Activated CD4-positive, alpha-beta T cell treated with anti-CD3 and anti-CD28 coated beads, Interleukin-2, amount 50 U/mL, for 4 hours (primary cell): ENCODE data around the gene ZNF683.

Source experiments
- DNase-seq, 2 experiments: peaks; one replicate each; pipeline ENCODE4 v3.0.0-alpha.2; 2020

ZNF683 gene

GRCh38 chr1:26357121-26357602 lies 15.4 kb downstream of the ZNF683 start:
- DNase-seq, result no peak

- no peak for DNase-seq
These were observed 16.4 kb downstream of the ZNF683 start for GRCh38 chr1:26356106-26356505.

- no peak for DNase-seq
These were observed 17.6 kb downstream of the ZNF683 start for GRCh38 chr1:26354972-26355371.

- no peak for DNase-seq
These were observed 18.4 kb downstream of the ZNF683 start, which contains the start of gene CRYBG2 for GRCh38 chr1:26353976-26354820. TSS of gene CRYBG2 (minus strand) at chr1:26354130. CDS start at chr1:26346657, 7,473 bp downstream.

GRCh38 chr1:26353210-26353859 lies 19.2 kb downstream of the ZNF683 start:
- DNase-seq, result no peak

DNA sequence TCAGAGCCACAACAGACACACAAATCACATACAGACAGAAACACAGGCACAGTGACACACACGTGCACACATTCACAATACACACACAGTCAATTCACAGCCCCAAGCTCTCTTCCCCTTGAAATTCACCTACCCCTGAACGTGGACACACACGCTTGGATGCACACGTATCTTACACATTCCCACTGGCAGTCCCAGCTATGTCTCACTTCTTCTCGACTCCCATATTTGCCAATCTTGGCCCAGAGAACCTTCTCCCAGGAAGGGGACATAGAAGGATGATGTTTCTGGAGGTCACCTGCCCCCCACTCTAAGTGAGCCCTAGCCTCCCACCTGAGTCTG lies 20.2 kb downstream of the ZNF683 start:
- DNase-seq, result no peak

DNA sequence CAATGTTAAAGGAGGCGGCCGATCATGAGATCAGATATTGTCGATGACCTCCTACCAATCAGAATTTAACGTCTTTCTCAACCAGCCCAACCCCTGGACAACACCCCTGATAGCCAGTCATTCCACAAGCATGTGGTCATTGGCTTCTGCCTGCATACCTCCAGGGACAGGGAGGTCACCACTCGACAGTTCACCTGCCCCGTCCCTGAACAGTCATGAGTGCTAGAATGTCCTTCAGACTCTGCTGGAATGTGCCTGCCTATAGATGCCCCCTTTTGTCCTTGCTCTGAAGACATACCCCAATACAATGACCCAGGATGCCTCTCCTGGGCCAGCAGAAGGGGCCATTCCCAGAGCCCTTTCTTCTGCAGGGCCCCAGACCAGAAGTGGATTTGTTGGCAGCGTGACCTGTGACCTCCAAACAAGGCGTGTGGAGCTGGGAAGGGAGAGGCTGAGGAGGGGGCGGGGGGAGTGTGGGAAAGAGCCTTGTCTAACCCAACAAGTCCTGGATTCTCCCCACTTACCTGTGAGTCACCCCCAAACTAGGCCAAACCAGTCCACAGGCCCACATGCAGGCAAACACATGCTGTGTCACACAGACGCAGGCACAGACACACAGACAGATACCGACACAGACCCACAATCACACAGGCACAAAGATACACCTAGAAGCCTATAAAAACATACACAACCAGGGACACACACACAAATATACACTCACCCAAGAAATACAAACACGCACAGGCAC lies 20.8 kb downstream of the ZNF683 start:
- DNase-seq, result no peak

GRCh38 chr1:26350701-26351589 lies 21.6 kb downstream of the ZNF683 start:
- no peak for DNase-seq

GRCh38 chr1:26350343-26350700 lies 22.2 kb downstream of the ZNF683 start:
- no peak for DNase-seq

DNA sequence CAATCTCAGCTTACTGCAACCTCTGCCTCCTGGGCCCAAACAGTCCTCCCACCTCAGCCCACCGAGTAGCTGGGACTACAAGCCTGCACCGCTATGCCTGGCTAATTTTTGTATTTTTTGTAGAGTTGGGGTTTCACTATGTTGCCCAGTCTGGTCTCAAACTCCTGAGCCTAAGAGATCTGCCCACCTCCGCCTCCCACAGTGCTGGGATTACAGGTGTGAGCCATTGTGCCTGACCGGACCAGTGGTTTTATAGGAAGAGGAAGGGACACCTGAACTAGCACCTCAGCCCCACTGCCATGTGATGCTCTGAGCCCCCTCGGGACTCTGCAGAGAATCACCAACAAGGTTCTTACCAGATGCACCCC lies 22.7 kb downstream of the ZNF683 start:
- no peak for DNase-seq

GRCh38 chr1:26349188-26349876 lies 23.2 kb downstream of the ZNF683 start:
- no peak for DNase-seq

DNA sequence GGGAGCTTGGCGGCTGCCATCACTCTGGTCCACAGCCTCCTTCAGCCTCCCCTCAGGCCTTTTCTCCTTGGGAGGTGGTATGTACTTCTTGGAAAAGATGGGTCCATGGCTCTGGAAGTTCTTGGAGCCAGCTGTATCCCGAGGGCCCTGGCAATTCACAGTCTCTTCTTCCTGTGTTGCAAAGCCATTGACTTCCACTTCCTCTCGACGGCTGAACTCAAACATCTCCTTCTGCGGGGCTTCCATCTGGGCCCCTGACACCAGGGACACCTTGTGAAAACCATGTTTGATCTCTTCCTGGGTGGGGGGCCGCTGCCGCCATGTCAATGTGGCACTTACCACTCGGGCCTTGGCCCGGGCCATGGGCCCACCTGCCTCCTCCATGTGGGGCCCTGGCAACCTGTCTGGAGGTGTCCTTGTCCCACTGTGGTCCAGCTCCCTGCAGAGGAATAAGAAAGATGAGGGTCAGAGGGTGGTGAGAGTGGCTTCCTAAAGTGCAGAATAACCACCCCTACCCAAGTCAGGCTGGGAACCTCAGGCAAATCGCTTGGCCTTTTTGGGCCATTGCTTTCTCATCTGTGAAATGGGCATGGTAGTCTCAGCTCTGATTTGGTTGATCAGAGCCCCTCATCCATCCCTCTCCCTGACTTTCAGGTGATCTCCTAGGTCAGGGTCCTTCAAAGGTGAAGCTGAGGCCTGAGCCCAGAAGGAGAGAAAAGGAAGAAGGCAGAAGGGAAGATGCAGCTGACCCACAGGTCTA lies 26.1 kb downstream of the ZNF683 start:
- DNase-seq, result no peak

DNA sequence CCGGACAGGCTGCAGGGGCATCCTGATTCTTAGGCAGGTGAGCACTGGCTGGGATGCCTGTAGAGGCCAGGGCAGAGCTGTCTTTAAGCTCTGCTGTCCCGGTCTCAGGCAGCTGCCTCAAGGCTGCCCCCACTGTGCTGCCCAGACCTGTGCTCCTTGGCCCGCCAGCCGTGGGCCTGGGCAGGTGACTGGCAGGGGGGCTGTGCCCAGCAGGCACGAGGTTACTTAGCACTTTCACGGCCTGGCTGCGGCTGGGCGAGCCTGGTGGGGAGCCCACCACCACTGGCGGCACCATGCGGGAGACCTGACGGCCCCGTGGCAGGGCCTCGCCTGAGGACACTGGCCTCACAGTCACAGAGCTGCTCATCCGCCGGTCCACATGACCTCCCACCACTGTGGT lies 26.8 kb downstream of the ZNF683 start:
- DNase-seq, result no peak

DNA sequence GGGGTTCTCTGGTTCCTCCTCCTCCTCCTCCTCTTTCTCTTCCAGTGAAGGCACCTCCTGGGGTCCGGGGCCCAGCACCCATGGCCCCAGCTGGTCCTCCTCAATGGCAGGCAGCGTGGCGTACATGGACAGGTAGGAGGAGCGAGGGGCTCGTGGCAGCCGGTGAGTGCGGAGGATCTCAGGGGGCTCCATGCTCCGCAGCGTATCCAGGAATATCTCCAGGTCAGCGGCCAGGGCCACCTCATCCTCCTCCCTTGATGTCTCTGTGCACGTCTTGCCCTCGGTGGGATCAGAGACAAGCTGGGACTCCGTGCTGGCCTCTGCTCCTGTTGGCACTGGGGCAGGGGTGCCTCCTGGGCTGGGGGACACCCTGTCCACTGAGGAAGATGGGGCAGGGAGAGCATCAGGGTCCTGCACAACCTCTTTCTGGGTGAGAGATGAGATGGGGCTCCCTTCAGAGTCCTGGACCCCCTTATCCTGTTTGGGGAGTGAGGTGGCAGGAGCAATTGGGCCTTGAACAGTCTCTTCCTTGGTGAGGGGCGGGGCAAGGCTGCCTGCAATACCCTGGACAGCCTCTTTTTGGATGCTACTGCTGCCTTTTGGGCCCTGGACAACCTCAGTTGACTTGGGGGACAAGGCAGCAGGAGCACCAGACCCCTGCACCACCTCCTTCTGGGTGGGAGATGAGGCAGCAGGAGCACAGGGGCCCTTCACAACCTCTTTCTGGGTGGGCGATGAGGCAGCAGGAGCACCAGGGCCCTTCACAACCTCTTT lies 28.2 kb downstream of the ZNF683 start:
- no peak for DNase-seq

- DNase-seq, result no peak
These were observed 32.5 kb downstream of the ZNF683 start for GRCh38 chr1:26340047-26340481.

DNA sequence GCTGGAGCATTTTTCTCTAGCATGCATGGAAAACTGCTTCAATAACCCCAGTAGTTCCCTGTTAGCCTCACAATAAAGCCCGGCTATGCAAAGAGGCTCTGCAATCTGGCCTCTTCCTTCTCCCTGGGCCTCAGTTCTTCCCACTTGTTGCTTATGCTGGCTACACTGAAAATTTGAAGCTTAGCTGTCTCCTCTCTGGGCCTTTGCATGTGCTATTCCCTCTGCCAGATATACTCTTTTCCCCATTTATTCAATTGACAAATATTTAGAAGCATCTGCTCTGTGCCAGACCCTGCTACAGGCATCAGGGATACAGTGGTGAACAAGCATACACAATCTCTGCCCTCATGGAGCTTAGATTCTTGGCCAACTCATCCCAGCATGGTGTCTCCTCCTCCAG lies 33.9 kb downstream of the ZNF683 start:
- no peak for DNase-seq

DNA sequence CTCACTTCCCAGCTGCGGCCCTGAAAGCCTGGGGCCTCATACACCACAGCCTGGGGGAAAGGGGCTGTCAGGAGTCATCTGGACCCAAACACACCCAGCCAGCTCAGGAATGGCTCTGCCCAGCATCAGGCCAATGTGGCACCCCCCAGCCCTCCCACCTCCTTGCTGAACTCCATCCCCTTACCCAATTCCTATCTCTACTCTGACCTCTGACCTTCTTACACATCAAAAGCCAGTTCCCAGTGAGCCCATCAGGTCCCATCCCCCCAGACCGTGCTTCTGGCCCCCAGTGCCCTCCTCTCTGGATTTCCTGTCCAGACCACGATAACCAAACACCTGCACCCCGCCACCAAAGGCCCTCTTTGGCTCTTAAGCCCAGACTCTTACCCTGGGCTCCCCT lies 34.9 kb downstream of the ZNF683 start:
- DNase-seq, result no peak

GRCh38 chr1:26337206-26337535 lies 35.4 kb downstream of the ZNF683 start:
- no peak for DNase-seq

DNA sequence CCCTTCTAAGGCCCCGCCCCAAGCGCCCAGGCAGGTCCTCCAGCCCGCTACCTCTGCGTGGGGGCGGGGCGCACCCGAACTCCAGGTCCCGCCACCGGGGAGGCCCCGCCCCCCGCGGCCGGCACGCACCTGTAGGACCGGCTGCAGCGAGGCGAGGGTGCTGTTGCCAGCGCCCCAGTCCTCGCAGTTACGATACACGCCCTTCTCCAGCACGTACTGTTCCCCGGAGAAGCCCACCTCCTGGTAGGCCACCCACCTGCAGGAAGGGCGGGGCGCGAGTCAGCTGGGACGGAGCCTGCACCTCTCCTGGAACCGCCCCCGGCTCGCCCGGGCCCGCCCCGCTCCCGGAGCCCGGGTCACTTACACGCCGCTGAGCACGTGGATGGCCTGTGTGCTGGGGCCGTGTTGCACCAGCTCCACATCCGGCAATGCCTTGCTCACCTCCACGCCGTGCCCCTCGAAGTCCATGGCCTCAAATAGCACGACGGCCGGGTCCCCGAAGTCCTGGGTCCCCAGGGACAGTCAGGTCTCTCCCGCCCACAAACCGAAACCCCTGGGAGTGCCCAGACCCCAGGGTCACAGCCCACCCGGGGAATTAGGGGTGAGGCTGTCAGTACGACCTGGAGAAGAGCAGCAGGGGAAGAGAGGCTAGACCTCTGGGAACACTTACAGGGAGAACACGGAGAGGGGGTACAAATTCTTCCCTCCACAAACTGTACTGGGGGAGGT lies 35.9 kb downstream of the ZNF683 start:
- DNase-seq, result peak; percentile 86 to 87
